Activated CD8-positive, alpha-beta T cell treated with anti-CD3 and anti-CD28 coated beads for 36 hours (primary cell): Measurements from ENCODE around the gene METTL15. TPM values are rescaled to one million over a fixed set of nuclear protein-coding genes. Genes with fewer than 3 reads are reported as not detected.
"Not testable (repeated sequence)": the region's sequence is repeated elsewhere in the genome, so short reads cannot be mapped to it uniquely, and the experiment has no call there.

Experiments used
- ATAC-seq: fragments of 200-7000 bp; cut with Tn5 transposase; one replicate; pipeline ENCODE4 v1.10.0; 2021; ENCODE audit warnings: mild to moderate bottlenecking, moderate library complexity
- CTCF ChIA-PET: fragments of 350-600 bp; sonication (Branson Sonifier 250); formaldehyde crosslinking; loops from one replicate; lab custom pipeline; 2021; ENCODE audit warnings: antibody characterized with exemption; lab: Charles Lee
- POLR2A ChIA-PET: fragments of 350-600 bp; sonication (Branson Sonifier 250); formaldehyde crosslinking; loops from one replicate; lab custom pipeline; 2021; ENCODE audit warnings: antibody characterized with exemption; lab: Charles Lee
- DNase-seq: peaks from one replicate; pipeline ENCODE4 v3.0.0-alpha.2; 2020
- H3K27ac Mint-ChIP-seq: one replicate; pipeline ENCODE4 v1.8.0; 2021; ENCODE audit warnings: mild to moderate bottlenecking, mixed read lengths
- H3K27me3 Mint-ChIP-seq: one replicate; pipeline ENCODE4 v1.8.0; 2021; ENCODE audit warnings: mixed read lengths
- H3K36me3 Mint-ChIP-seq: one replicate; pipeline ENCODE4 v1.8.0; 2021; ENCODE audit warnings: low read depth, mixed read lengths
- H3K4me1 Mint-ChIP-seq: one replicate; pipeline ENCODE4 v1.8.0; 2021; ENCODE audit warnings: low read depth, mixed read lengths
- H3K4me3 Mint-ChIP-seq: one replicate; pipeline ENCODE4 v1.8.0; 2021; ENCODE audit warnings: mild to moderate bottlenecking, moderate library complexity, mixed read lengths
- H3K9me3 Mint-ChIP-seq: one replicate; pipeline ENCODE4 v1.8.0; 2021; ENCODE audit warnings: mixed read lengths
- CTCF ChIP-seq: fragments of 200-600 bp; IDR thresholded peaks from one replicate; pipeline ENCODE4 v1.8.0; 2022; ENCODE audit warnings: antibody characterized with exemption, mild to moderate bottlenecking
- intact Hi-C: fragments of 100-400 bp; cut with micrococcal nuclease; formaldehyde crosslinking; loops from one replicate; pipeline ENCODE4 v1.10.0; 2022
- total RNA-seq, 2 experiments: library from RNA; stranded (reverse); gene quantifications; one replicate each; pipeline ENCODE4 v1.2.3, GENCODE V29; 2021

METTL15 gene
- total RNA-seq, 2 experiments from 2014 or later, result 19.4 to 20.4 TPM

- Mint-ChIP-seq H3K27me3 (no peaks in the 10 kb centered on the region), H3K27ac (no peak overlapping the region), H3K4me1 (no peaks in the 10 kb centered on the region), H3K36me3 (no peaks in the 10 kb centered on the region), H3K9me3 (no peaks in the 10 kb centered on the region), H3K4me3 (no peak overlapping the region)
- DNase-seq, result no peak
- TF ChIP-seq CTCF, result no peak
- ChIA-PET POLR2A (no interaction called here), CTCF (no interaction called here)
- ATAC-seq, result no peak
- intact Hi-C loops, result no loop called here
These were observed 245.8 kb downstream of the METTL15 start for GRCh38 chr11:28353991-28354390.

GRCh38 chr11:28366549-28367346, 258.6 kb downstream of the METTL15 start:
- Mint-ChIP-seq H3K9me3 (peaks cover 35% of the 10 kb centered on the region), H3K4me3 (no peak overlapping the region), H3K27ac (no peak overlapping the region), H3K27me3 (no peaks in the 10 kb centered on the region), H3K36me3 (peaks cover 18% of the 10 kb centered on the region), H3K4me1 (no peaks in the 10 kb centered on the region)
- no peak for TF ChIP-seq CTCF
- ChIA-PET POLR2A (no interaction called here), CTCF (no interaction called here)
- ATAC-seq (no peak), DNase-seq (no peak)
- intact Hi-C loops, result no loop called here

GRCh38 chr11:28378095-28378494, 269.9 kb downstream of the METTL15 start:
- POLR2A ChIA-PET, ATAC-seq, H3K36me3 Mint-ChIP-seq, H3K27ac Mint-ChIP-seq, H3K4me1 Mint-ChIP-seq, CTCF ChIA-PET, H3K27me3 Mint-ChIP-seq, DNase-seq, intact Hi-C loops, H3K4me3 Mint-ChIP-seq: not testable (repeated sequence)
- H3K9me3 Mint-ChIP-seq, result peaks cover 13% of the 10 kb centered on the region

Other genes starting within 250 kb of the METTL15 start
- gene KIF18A, start 232 bp upstream of the METTL15 start, total RNA-seq, result 10 to 100 TPM; 22.3 to 23.2 TPM